Activated T-helper 1 cell treated with anti-CD3 and anti-CD28 coated beads, Interleukin-2, amount 50 U/mL, for 16 hours (primary cell): ENCODE measurements around the gene ERCC6L2.

Source experiments
- DNase-seq, 2 donors: peaks; one replicate each; pipeline ENCODE4 v3.0.0-alpha.2; 2020; ENCODE audit warnings: low read depth in 1 of 2, low spot score in 1 of 2

Gene ERCC6L2

DNA sequence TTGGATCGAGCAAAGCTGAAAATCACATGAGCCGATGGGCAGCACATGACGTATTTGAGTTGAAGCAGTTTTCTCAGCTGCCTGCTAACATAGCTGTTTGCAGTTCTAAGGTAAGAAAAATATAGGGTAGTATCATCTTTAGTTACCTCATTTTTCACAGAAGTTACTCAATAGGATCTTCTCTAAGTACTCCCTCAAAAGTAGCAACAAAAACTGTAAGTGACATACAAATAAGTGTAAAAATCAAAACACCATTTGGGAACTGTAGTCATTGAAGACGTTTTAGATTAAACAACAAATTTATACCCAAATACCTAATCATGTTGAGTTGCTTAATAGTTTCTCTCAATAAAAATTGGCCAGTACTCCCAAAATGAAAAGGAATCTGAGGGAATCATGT lies 102.6 kb downstream of the ERCC6L2 start:
- no peak for DNase-seq

DNA sequence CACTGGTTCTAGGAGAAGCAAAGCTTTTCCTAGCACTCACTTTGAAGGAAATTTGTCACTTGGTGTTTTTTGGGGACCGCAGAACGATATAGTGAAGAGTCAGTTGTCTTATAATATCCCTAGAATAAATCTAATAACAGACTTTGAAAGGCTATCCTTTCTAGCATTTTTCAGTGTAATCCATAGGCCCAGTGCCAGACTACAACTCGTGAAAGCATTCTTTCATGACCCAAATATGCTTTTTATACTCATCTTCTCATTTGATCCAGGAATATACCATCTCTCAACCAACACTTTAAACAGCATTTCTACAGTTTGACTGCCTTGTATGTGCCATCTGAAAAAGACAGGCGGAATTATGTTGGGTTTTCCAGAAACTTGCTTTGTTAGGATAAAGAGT lies 104.0 kb downstream of the ERCC6L2 start:
- no peak for DNase-seq

DNA sequence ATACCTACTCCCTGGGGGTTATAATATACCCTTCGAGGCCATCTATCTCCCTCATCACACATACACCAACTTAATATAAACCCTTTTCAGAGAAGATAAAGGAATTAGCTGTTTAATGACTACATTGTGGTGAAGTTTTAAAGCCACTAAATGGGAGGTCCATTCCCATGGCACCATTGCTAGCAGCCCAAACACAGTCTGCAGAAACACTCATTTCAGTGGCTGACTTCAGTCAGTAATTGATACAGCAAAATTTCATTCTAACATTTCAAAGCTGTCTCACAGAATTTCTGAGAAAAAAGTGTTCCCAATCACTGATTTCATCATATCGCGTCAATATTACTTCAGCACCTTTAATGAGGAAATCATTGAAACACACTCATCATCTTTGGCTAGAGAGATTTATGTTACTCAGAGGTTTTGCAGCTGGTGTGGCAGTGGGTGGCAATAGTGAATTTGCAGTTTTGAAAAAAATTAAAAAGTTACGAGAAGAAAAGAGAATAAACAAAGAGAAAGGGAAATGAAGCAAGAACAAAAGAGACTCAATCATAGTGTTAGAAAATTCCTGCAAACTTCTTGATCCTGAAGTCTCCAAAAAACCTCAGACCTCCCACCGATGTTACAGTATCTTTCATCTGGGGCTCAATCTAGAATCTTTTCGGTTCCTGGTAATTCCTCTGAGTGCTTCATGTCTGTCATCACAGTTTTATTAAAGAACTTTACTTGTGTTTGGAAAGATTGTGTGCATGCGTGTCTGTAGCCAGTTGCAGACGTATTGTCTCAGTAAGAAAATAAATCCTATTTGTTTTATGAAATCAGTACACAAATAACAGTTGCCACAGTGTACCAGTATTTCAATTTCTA lies 105.0 kb downstream of the ERCC6L2 start:
- DNase-seq = no peak

DNA sequence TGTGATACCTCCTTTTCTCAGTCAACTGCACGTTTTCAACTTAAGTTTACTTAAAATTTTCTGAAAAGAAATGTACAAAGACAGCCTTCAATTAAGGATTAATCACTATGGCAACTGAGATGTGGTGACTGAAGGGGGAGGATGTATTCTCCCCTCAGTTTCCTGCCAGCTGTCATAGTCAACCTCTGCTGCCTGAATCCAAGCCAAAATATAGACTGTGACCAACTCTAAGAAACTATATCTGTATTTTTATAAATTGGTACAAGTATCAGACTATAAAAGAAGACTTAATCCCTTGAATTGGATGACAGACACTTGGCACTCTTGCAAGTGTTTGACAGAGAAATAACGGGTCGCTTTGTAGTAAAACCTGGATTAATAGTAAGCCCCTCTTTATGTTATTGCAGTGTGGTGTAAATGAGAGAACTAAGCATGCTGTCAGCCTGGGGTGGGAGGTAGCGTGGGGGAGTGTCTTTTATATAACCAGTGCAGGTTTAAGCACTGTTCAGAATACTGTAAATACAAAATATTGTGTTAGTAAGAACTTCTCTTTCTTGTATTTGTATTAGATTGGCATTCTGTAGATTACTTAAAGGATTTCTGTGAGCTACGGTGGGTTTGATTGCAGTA lies 106.4 kb downstream of the ERCC6L2 start:
- DNase-seq = no peak

DNA sequence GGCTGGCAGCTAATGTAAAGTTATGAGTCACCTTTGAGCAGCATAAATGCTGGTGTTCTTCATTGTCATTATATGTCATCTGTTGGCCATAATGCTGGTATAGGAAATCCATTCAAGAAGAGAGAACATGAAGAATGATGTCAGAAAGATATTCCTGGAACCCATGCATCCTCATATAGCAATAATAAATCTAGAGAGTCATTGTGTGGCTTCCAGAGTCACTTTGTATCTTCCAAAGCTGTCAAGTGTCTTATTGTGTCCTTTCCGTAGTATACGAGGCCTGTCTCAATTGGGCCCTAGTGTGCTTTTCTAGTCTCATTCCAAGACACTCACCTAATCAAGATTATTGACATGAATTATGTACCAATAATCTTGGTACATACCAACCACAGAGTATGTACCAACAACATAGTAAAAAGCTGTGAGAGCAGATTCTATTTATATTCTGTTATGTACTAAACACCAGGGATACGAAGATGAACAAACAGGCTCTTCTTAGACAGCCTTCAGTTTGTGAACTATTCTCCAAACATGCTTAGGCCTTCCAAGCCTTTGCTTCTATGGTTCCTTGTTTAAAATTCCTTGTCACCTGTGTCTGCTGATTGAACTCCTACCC lies 110.1 kb downstream of the ERCC6L2 start:
- DNase-seq = no peak

DNA sequence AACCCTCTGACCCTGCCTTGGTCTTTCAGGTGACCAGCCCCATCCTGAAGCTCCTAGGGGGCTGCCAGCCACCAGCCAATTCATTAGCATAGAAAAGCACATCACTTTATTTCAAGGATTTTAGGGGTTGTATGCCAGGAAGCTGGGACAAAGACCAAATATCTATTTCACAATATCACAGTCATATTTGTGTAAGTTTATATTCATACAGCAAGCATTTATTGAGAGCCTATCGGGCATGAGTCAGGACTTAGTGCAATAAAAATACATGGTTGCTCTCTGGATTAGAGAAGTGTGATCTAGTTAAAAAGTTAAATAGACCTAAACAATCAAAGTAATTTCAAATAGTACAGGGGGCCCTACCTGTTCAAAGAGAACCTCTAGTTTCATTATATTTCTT lies 113.8 kb downstream of the ERCC6L2 start:
- no peak for DNase-seq

DNA sequence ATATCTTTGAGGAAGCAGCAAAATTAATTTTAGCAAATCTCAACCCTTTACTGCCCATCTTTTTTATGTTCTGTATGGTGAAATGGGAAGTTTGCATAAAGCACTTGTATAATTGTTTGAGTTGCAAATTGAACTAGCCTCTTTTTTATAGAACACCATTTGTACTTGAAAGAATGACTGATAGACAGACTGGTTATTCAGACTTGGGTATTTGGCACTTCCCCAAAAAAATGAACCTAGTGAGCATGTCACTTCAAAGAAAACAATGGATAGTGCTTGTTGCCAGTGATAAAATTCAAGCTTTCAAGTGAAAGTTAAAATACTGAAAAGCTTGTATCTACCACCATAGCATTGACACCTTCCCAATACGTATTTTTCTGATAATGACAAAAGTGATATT lies 115.8 kb downstream of the ERCC6L2 start:
- no peak for DNase-seq

DNA sequence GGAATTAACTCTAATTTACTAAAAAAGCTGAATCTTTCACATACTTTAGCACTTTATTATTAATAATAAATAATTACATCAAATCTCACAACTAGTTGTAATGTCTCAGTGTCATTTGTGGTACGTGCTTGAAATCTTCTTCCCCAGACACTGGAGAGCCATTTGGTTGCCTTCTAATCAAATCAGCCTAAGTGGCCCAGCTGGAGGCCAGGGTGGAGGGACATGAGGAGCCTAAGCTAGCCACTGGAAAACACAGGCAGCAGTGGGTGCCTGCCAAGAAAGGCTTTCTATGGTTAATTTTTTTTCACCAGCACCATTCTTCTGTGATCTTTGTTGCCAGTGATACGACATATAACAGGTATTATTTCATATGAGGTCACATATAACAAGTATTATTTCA lies 117.0 kb downstream of the ERCC6L2 start:
- no peak for DNase-seq

DNA sequence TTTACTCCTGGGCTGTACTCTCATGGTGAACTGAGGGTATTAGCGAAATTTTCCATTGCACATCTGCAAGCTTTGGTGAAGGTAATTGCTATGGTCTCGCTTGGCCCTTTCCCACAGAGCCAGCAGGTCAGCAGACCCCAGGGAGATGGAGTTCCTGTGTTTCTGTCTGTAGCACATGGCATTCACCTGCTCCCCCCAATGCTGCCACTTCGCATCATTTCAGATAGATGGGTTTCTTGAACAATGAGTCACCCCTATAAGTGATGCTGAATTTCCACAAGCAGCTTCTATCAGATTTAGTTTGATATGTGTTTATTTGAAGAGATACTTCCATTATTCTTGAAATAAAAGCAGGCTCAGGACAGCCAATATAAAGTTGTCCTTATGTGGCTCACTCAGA lies 117.8 kb downstream of the ERCC6L2 start:
- DNase-seq = no peak

DNA sequence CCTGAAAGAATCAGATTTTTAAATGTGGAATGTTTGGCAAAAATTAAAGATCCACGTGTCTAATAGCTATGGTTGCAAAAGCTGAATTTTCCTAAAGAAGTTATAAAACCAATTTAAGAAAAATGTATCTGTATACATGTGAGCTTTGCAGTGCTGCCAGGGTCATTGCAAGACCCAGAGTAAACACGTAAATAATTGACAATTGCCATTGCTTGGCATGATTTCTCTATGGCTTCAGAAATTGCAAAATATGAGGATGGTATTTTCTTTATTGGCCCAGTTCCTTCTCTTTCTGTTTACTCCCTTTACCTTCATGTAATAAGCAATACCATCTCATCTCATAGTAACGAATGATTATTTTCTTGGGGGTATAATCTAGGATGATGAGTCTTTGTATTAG lies 123.9 kb downstream of the ERCC6L2 start:
- no peak for DNase-seq

DNA sequence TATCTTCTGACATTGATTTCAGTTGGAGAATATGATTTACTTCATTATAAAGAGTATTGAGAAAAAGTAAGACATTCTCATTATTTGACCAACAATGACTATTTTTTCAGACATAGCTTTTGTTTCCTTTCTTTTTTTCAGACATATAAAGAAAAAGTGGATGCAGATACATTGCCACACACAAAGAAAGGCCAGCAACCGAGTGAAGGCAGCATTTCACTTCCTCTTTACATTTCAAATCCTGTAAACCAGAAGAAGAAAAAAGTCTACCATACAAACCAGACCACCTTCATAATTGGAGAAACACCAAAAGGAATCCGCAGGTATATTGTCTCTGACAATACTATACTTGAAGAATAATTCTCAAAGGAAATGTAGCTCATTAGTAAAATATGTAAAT lies 128.9 kb downstream of the ERCC6L2 start:
- no peak for DNase-seq

DNA sequence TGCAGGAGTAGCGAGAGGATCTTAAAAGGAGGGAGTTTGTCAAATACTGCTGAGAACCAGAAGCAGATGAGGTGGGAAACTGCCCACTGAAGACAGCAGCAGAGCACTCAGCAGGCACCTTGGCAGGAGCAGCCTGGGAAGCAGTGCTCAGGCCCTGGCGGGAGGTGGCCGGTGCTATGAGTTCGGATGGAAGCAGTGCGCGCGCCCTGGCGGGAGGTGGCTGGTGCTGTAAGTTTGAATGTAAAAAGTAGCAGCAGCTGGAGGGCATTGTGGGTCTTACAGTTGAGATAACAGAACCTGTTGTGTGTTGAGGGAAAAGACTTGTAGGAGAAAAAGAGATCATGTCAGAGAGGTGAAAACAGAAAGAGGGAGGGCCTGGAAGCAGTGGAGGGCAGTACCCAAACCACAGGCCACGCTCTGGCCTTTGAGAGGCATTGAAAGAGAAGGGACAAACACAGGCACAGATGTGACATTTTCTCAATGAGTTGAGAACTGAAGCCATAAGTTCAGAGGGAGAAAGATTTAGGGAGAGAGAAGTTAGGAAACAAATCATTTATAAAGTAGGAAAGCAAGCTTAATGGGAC lies 130.9 kb downstream of the ERCC6L2 start:
- DNase-seq = no peak

DNA sequence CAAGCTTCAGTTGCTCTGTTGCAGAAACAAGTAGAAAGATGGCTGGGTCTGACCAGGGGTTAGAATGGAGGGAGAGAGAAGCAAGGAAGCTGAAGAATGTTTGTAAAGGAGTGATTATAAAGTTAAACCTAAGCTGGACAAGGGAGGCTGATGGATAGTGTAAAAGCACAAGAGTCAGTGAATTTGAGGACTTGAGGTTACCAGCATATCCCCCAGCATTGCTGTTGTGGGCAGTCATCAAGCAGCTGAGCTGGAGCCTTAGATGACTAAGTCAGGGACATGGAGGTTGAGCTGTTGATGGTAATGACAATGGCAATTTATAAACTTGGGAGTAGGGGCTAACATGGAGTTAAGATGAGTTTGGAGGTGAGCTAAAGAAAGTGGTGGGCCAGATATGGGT lies 131.5 kb downstream of the ERCC6L2 start:
- DNase-seq = no peak

DNA sequence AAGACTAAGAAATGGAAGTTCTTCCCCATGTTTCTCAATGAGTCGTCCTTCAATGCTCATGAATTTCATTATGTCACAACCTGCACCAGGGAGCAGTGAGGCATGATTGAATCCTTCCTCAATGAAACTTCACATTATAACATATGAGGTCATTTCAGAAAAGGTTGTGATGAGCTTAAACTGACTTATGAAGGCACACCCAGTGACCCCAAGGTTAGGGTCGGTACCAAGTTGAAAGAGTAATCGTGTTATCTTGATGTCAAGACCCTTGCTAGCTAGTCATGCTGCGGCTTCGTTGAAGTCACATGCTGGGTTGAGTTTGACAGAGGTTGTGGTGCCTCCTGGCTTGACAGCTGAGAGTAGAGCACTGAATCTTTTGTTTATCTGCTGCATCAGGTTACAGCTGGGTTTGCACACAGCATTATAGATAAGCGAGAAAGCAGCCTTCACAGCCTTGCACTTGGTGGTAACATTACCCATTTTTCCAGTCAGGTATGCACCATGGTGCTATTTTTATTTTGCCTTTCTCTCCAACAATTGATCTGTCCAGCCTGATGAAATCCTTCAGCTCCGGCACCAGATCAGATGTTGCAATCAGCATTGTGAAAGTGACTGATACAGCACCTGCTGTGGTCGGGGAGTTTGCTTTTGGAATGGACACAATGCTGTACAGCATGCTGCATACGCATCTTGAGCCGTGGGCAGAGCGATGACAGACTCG lies 133.2 kb downstream of the ERCC6L2 start:
- no peak for DNase-seq

DNA sequence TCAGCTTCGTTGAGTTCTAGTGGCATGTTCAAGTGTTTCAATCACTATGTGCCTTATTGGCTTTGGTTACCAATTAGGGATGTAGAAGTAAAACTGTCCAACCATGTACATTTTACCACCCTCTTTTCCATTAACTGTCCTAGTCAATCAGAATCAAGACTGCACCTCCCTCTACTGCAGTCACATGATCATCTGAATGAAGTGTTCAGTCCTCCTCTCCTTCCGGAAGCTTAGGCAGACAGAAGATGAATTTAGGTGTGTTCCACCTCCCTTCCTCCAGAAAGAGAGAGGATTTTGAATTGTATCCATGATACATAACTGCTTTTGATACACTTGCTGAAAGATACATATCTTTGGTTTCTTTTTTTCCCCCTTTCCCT lies 133.7 kb downstream of the ERCC6L2 start:
- no peak for DNase-seq

DNA sequence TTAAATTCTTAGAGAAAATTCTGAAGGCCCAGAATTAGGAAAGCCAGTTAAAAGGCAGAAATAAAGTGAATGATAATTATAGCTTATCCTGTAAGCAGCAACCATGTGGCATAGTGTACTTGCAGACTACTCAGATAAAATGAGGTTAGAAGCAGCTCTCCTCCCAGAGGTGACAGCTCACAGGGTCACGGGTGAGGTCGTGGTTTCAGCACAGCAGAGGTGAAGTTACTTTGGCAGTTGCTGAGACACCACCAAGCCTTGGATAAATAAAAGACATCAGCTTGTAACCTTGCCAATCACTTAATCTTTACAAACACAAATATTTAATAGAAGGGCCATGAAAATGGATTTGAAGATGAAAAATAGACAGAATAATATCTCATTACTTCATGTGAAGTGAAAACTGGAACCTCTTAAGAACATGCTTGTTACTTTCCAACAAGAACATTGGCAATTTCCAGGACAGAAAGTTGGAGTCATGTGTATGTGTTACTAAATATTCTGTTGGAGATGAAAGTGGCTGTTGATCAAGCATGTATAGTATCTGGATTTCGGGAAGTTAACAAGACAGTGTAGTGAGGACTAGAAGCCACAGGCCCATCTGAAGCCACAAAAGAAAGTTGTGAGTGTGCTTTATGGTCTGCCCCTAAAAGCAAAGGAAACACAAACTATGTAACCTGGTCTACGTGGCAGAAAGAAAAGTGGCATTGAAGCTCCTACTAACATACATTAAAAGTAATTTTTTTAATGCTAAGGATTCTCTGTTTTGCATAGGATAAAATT lies 134.4 kb downstream of the ERCC6L2 start:
- no peak for DNase-seq

DNA sequence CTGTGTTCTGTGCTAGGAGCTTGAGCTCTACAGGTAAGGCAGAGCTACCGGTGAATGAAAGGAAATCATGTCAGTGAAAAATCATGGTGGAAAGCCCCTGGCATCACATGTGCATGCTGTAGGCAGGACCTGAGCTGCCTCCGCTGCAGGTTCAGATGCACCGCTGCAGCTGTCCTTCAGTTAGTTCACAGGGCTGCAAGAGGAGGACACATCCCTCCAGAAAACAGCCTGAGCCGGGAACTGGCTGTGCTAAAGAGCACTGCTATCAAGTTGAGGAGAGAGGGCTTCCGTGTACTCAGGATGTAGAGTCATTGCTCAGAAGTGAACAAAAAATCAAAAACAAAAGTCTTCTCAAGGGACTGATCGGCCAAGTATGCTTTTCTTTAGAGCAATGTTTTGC lies 138.6 kb downstream of the ERCC6L2 start:
- no peak for DNase-seq

DNA sequence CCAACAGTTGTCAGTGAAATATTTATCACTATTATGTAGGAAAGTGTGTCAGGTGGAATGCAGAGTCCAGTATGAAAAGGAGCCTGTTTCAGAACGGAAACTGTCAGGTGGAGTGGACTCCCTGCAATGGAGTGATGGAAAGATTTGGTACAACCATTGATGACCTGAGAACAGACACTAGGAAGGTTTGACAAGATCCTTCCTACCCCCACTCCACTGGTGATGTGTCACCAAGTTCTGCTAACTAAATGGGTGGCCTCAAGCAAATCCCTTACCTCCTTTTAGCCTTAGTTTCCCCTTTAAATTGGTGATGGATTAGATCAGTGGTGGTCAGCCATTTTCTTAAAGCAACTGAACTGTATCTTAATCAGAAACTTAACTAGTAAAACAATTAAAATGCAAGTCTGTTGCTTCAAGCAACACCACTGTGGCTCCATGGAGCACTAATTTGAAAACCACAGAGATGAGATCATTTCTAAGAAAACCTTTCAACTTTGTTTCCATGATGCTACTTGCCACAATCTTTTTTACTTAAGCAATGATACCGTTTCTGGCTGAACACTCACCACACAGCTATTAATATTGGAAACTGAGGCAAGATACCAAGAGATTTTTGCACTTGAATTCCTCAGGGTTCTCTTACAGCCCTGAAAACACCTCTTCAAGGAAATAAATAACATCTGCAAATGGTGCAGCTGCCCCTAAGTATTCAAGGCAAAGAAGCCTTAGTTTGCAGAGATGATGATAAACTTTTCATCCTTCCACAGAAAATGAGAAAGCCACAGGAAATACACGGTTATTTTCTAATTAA lies 140.6 kb downstream of the ERCC6L2 start:
- no peak for DNase-seq
